NCI-H748 treated with DMSO at 0.1 percent for 48 hours (cell line): ENCODE measurements around the gene TVP23A.
"Not testable (repeated sequence)": the region's sequence is repeated elsewhere in the genome, so short reads cannot be mapped to it uniquely, and the experiment has no call there.

ENCODE experiments used
- DNase-seq: peaks from one replicate; lab custom pipeline; 2025; lab: John Stamatoyannopoulos, UW

TVP23A gene

DNA sequence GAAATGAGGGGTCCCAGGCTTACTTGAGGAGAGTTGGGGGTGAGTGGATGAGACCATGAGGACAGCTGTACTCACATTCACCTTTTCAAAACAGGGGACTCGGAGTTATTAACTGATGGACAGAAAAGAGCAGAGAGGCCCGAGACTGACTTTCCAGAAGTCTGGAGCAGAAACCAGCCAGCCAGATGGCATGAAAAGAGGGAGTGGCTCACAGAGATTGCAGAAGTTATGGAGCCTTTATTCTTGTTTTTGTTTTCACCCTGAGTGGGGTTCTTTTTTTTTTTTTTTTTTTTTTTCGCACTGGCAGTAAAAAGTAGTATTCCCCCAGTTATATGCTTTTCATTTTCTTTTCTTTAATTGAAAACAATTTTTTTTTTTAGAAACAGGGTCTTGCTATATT lies 18.9 kb downstream of the TVP23A start:
- DNase-seq = no peak

DNA sequence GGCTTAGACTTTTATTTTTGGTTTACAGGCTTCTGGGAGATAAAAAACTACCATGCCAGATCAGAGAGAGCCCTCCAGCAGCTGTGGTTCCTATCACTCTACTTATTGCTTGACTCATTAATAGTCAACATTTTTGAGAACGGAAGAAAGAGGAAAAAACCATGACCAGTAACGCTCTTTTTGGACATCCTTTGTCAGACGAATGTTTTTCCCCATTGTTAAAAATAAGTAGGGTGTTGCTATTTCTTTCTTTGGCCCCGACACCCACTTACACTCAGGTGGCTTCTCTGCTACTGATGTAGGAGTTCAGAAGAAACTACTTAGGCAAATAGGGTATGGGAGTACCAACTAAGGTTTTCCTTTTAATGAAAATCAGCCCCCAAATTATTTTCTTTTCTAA lies 27.5 kb downstream of the TVP23A start:
- no peak for DNase-seq

DNA sequence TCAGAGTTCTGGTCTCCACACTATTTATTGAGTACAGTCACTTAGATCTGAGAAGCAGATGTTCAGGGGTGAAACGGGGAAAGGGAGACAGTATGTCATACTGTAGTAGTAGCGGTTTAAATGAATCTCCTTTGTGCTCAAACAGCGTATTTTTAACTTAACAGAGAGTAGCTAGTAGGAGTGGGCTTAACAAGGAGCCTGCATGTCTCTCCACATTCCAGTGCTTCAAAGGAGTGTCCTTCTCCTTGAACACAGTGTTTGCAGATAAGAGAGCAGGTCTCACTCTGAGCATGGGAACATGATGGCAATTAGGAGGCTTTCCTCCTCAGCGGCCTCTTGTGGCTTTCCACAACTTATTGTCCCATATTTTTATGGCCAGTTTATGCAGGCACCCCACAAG lies 30.0 kb downstream of the TVP23A start:
- DNase-seq = not testable (repeated sequence)

DNA sequence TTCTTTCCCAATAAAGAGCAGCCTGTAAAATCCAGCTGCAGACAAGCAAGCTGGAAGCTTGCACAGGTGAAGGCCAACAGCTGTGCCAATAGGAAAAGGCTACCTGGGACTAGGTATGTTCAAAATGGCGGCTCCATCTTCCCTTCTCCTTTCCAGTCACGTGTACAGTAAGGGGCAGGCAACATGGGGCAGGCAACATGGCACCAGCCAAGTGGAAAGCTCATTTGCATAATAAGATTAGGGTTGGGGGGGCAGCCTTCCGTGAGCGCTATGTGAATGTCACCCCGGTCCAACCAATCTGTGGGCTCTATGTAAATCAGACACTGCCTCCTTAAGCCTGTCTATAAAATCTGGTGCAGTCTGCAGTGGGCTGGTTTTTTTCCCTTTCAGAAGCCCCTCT lies 31.3 kb downstream of the TVP23A start:
- no peak for DNase-seq

DNA sequence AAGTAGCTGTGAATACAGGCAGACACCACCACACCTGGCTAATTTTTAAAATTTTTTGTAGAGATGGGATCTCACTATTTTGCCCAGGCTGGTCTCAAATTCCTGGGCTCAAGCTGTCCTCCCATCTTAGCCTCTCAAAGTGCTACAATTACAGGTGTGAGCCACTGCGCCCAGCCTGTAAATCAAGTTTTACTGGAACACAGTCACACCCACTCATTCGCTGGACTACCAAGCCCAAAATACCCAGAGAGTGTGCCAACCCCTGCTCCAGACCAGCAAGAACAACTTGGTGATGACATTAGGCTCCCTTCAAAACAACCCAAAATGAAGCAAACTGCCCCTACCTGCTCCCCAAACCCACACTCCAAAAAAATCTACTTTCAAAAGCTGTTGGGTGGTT lies 36.0 kb downstream of the TVP23A start:
- DNase-seq = no peak

DNA sequence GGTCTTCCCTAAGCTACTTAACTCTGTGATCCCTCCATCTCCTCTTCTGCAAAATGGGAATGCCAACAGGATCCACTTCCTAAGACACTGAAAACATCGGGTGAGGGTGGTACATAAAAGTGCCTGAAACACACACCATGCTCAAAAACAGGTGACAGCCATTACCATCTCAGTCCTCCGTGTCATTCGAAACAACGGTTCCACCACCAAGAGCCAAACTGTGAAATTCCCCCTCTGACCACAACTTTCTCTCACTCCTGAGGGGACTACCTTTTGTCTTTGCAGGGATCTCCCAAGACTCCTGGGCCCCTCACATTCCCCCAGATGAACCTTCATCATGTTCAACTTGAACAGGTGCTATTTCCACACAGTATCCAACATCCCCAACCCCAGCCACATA lies 38.0 kb downstream of the TVP23A start:
- DNase-seq = no peak

DNA sequence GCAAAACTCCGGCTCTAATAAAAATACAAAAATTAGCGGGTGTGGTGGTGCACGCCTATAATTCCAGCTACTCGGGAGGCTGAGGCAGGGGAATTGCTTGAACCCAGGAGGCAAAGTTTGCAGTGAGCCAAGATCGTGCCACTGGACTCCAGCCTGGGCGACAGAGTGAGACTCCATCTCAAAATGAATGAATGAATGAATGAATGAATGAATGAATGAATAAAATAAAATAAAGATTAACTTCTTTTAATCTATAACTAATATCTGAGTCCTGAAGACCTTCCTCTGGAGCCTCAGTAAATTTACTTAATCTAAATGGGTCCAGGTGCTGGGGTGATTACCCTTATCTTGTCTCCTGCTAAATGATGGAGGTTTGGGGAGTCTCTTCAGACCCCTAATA lies 38.7 kb downstream of the TVP23A start:
- not testable (repeated sequence) for DNase-seq

DNA sequence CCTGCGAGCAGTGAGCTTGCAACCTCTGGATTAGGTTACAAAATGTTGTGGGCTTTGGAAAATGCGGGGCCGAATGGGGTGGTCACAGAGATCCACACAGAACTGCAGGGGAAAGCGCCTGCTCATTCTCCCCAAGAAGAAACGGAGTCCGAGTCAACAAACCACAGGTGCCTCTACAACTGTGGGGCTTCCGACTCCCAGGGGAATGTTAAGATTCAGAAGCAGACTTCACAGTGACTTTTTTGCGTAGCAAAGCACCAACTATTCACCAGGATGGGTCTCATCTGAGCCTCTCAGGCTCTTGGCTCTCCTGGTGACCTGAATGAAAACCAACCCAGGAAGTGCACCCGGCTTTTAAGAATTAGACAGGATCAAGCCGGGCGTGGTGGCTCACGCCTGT lies 41.2 kb downstream of the TVP23A start:
- DNase-seq = no peak

DNA sequence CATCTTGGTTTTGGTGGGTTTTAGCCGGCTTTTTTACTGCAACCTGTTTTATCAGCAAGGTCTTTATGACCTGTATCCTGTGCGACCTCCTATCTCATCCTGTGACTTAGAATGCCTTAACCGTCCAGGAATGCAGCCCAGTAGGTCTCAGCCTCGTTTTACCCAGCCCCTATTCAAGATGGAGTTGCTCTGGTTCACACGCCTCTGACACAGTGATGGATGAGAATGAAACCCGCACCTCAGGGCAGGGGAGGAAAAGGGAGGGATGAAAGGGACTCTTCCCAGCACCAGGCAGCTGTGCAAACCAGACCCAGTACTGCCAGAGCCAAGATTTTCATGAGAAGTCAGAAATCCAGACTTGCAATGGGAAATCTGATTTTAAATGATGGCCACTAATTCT lies 41.7 kb downstream of the TVP23A start:
- DNase-seq = not testable (repeated sequence)

DNA sequence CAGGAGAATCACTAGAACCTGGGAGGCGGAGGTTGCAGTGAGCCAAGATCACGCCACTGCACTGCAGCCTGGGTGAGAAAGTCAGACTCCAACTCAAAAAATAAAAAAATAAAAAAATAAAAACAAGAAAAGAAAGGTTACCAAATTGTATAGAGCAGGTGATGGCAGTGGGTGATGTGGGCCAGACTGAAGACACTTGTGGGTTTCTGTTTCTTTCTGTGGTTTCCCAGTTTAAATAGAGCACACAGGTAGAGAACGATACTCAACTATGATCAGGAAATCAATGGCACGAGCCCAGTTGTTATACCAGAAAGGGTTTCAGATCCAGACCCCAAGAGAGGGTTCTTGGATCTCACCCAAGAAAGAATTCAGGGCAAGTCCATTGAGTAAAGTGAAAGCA lies 42.3 kb downstream of the TVP23A start:
- DNase-seq = no peak

DNA sequence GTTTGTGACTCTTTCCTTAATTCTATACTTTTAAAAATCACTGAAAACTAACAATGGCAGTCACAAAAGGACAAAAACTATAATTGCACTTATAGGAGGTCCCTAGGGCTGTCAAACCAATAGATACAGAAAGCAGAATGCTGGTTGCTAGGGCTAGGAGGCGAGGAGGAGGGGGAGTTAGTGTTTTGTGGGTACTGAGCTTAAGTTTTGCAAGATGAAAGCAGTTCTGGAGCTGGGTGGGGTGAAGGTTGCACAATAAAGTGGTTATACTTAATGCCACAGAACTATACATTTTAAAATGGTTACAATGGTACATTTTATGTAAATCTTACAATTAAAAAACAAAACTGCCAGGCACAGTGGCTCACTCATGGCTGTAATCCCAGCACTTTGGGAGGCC lies 47.7 kb downstream of the TVP23A start:
- no peak for DNase-seq

DNA sequence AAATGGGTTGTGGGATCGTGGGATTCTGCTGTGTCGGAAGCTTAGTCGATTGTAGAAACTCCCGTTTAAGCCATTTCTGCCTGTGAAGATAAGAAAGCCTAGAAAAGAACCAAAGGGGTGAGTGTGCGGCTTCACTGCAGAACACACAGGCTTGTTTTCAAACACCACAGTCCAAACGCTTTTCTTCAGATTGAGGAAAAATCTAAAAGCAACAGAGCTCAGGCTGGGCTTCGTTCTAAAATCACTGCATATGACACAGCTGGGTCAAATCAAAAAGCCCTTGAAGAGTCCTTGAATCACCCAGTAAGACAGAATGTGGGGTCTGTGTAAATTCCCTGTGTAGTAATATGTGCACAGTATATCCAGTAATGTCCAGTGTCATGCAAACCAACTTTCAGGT lies 49.2 kb downstream of the TVP23A start:
- DNase-seq = no peak

DNA sequence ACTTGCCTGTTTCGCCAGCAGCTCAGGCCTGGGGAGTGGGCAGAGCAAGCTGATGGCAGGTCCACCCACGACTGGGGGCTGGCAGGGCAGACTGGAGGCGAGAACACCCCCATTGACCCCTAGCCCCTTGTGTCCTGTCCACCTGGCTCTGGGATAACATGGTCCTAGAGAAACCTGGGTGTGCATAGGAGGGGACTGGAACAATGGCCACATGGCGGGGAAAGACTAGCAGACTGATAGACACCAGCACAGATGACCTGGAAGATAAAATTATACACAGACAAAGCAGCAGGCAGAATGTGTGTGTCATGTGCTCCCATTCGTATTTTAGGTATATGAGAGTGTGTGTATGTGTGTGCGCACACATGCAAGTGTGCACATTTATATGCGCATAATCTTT lies 51.5 kb downstream of the TVP23A start:
- DNase-seq = no peak

DNA sequence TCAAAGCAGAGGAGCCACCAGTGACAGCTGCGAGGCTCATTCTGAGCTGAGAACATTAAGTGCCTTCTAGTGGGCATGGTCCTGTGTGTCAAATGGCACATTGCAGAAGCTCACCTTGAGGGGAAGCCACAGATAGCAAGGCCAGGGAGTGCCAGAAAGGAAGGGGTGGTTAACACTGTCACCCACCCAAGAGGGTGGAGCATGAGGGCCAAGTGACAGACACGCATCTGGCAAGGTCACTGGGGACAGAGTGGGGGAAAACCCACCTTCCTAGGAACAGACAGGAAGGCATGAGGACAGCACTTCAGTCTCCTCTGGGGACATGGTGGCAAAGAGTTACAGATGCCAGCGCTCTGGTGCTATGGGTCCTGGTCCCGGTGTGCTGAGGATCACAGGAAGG lies 52.8 kb downstream of the TVP23A start:
- no peak for DNase-seq

DNA sequence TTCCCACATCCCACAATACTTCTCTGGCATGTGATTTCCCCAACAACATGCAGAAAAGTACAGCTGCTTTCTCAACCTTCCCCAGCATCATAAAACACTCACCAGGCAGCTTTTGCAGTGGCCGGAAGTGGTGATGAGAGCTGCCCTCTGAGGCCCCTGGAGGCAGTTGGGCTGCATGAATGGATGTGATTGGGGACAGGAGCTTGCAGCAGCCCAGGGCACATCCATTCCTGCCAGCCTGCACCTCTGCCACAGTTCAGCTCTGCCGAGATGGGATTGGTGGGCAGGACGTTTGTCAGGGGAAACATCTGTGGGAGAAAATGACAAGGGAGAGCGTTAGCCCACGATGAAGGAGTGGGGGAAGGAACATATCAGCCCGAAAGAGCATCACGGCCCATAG lies 55.1 kb downstream of the TVP23A start:
- DNase-seq = no peak

DNA sequence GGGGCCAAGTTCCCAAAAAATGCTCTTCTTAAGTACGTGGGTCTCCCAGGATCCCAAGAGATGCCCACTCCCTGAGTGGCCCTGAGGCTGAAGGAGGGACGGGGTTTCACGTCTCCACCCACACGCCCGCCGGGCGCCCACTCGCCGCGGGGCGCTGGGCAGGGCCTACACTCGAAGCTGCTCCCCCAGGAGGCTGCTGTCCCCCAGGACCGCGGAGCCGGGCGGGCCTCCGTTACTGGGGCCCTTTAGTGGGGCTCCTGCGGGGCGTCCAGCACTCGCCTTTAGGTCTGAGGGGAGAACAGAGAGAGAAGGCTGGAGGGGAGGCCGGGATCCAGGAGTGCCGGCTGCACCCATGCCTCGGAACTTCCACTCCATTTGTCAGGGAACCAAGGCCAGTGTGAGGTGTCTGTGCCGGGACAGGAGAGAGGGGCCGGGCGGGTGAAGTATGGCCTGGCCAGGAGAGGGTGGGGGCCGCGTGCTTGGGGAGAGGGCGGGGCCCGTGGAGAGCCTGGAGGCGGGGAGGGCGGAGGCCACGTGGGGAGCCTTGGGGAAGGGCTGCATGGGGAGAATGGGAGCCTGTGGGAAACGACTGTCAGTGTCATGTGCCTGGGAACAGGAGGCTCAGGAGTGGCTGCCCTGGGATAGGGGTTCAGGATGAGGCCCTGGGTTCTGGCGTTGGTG lies 56.1 kb downstream of the TVP23A start:
- no peak for DNase-seq

DNA sequence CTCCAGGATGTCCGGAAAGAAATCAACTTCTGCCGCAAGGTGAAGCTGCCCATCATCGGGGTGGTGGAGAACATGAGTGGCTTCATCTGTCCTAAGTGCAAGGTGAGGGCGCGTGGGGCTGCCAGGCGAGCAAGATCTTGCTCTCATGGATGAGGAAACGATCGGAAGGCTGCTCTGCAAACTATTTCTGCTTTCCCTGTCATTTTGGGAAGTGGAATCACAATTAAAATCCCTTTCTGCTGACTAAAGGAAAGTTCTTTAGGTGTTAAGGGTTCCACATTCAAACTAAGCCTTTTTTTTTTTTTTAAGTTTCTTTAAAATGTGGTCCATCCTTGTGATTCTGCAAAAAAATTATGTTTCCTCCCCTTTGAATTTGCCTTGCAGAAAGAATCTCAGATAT lies 57.2 kb downstream of the TVP23A start:
- no peak for DNase-seq

DNA sequence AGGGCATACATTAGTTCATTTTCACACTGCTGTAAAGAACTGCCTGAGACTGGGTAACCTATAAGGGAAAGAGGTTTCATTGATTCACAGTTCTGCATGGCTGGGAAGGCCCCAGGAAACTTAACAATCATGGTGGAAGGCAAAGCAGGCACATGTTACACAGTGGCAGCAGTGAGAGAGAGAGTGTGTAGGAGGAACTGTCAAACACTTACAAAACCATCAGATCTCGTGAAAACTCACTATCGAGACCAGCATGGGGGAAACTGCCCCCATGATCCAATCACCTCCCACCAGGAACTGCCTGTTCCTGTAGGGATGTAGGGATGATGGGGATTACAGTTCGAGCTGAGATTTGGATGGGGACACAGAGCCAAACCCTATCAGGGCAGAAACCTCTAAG lies 57.7 kb downstream of the TVP23A start:
- DNase-seq = no peak

DNA sequence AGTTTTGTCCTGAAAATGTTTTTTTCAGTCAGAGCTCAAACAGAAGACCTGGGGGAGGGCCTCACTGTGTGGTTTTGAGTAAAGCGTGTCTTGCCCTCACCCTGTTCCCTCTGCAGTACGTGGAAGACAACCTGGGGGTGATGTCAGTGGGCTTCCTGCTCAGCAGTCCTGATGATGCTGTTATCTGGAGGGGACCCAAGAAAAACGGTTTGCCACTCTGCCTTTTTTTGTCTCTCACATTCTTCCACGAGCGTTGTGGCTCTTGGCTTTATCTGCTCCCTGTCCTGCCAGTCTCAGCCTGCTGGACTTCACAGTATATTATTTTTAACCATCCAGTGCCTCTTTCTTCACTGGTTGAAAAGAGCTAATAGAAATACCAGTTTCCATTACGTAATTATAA lies 62.0 kb downstream of the TVP23A start:
- no peak for DNase-seq

DNA sequence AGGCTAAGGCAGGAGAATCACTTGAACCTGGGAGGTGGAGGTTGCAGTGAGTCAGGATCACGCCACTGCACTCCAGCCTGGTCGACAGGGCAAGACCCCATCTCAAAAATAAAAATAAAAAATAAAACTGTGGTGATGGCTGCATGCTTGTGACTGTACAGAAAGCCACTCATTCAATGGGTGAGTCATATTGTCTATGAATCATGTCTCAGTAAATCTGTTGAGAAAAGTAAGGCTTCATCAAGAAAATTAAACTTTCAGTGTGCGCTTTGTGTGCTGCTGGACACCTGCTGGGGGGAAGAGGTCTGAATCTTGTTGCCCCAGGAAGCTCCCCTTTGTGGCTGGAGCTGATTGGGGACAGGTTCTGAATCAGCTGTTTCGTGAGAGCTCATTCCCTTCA lies 63.7 kb downstream of the TVP23A start:
- no peak for DNase-seq

DNA sequence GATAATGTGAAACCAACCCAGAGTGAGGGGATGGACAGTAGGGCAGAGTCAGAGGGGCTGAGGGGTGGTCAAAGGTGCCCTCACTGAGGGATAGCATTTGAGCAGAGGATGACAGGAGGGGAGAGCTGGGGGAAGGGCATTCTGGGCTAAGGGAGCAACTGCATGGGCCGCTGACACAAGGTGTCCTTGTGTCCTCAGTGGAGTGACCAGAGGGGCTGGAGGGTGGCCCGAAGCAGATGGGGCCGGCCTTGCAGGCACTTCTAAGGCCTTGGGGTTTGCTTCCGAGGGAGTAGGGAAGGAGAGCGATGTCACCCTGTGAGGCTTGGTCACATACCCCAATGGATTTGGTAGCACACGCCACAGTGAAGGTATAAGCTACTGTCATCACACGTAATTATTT lies 64.9 kb downstream of the TVP23A start:
- DNase-seq = no peak

DNA sequence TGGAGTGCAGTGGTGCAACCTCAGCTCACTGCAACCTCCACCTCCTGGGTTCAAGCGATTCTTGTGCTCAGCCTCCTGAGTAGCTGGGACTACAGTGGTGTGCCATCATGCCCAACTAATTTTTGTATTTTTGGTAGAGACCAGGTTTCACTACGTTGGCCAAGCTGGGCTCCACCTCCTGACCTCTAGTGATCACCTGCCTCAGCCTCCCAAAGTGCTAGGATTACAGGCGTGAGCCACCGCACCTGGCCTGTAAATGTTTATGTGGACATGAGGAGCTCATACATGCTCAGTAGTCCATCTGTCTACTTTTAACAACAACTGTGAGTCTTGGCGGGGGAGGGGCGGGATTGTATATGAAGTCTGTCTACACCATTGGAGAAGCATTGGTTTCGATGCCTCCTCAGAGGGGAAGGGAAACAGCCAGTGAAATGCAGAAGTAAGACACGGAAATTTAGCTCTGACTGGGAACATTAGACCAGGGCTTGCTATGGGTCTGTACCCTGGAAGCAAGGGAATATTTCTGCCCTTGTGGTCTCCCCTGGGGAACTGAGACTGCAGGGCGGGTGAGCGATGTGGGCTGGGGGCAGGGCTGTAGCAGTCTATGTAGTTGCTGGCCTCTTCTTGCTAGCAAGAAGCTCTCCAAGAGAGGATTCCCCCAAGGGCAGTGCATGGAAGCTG lies 65.6 kb downstream of the TVP23A start:
- DNase-seq = no peak

DNA sequence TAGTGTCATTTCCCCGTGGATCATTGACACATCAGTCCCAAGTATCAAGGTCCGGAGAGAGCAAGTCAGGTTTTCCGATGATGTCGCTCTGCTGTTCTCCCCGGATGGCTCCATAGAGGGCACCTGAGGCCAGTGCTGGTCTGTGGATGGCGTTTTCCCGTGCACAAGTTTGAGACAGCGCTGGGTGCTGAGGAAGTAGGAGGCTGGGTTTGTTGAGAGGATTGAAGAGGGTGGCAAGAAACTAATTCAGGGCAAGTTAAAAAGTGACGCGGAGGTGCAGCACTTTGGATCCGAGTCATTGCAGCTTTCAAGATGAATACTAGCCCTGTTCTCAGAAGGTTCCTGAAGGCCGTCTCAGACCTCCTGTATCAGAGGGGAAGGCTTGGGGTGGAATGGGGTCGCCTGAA lies 67.3 kb downstream of the TVP23A start:
- no peak for DNase-seq

DNA sequence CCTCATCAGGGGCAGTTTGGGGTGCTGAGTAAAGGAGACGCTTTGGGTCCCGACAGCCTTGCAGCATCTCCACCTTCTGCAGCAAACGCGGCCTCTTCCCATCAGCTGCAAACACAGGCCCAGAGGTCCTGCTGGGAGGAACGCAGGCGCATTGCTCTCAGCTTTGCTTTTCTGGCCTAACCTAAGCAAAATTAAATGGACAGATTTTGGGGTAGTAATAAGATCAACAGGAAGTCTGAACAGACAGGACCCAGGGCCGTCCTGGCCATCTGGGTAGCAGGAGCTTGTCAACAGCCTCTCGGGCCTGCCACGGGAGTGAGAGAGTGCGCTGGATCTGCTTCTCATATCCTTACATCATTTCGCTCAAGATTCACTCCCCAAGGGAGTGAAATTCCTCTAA lies 67.8 kb downstream of the TVP23A start:
- no peak for DNase-seq
